ENCODE results near the gene OR51G1.
"Not testable (repeated sequence)": the region's sequence is repeated elsewhere in the genome, so short reads cannot be mapped to it uniquely, and the experiment has no call there.

Gene OR51G1

GRCh38 chr11:4924239-4924638, at the start of gene OR51G1:
Gene OR51G1 (minus strand): TSS chr11:4924339. CDS start chr11:4924339, 0 bp downstream.
- TF ChIP-seq CTCF (conservative IDR thresholded peaks at IDR 0.05; ENCODE audit: low read length) = no peak
- H3K4me3 ChIP-seq (ENCODE audit: low read length) = no peak within 1 kb of the TSS
- no peak for DNase-seq (ENCODE audit: low read depth)

GRCh38 chr11:4962816-4963215, 38.7 kb upstream of the OR51G1 start:
- no peak for DNase-seq (ENCODE audit: low read depth)
- no peak for TF ChIP-seq CTCF (conservative IDR thresholded peaks at IDR 0.05; ENCODE audit: low read length)

GRCh38 chr11:4960877-4961276, 36.7 kb upstream of the OR51G1 start:
- no peak for TF ChIP-seq CTCF (conservative IDR thresholded peaks at IDR 0.05; ENCODE audit: low read length)
- no peak for DNase-seq (ENCODE audit: low read depth)
- no peak overlapping the region for H3K4me3 ChIP-seq (ENCODE audit: low read length)

More at GRCh38 chr11:4962816-4963215, 38.7 kb upstream of the OR51G1 start:
- no peak overlapping the region for H3K4me3 ChIP-seq (ENCODE audit: low read length)

- no peak for TF ChIP-seq CTCF (conservative IDR thresholded peaks at IDR 0.05; ENCODE audit: low read length)
- H3K4me3 ChIP-seq (ENCODE audit: low read length) = no peak overlapping the region
- DNase-seq (ENCODE audit: low read depth) = no peak
Observed at GRCh38 chr11:4957396-4957795, 33.3 kb upstream of the OR51G1 start.

- not testable (repeated sequence) for DNase-seq (ENCODE audit: low read depth)
Observed at GRCh38 chr11:4955613-4956012, 31.5 kb upstream of the OR51G1 start, which contains the start of gene OR51A2. Gene OR51A2 (minus strand): TSS chr11:4955713. CDS start chr11:4955713, 0 bp downstream.

GRCh38 chr11:4947505-4947904, 23.4 kb upstream of the OR51G1 start, which contains the start of gene OR51A4:
Gene OR51A4 (minus strand): TSS chr11:4947605. CDS start chr11:4947100, 505 bp downstream.
- H3K4me3 ChIP-seq (ENCODE audit: low read length) = no peak within 1 kb of the TSS
- no peak for DNase-seq (ENCODE audit: low read depth)
- TF ChIP-seq CTCF (conservative IDR thresholded peaks at IDR 0.05; ENCODE audit: low read length) = no peak

More at GRCh38 chr11:4955613-4956012, 31.5 kb upstream of the OR51G1 start, which contains the start of gene OR51A2:
- H3K4me3 ChIP-seq (ENCODE audit: low read length) = not testable (repeated sequence)

GRCh38 chr11:4936745-4937144, 12.6 kb upstream of the OR51G1 start:
- H3K4me3 ChIP-seq (ENCODE audit: low read length) = no peak overlapping the region
- DNase-seq (ENCODE audit: low read depth) = no peak
- TF ChIP-seq CTCF (conservative IDR thresholded peaks at IDR 0.05; ENCODE audit: low read length) = no peak

- no peak for TF ChIP-seq CTCF (conservative IDR thresholded peaks at IDR 0.05; ENCODE audit: low read length)
- no peak overlapping the region for H3K4me3 ChIP-seq (ENCODE audit: low read length)
Observed at GRCh38 chr11:4932751-4933150, 8.6 kb upstream of the OR51G1 start.

More at GRCh38 chr11:4932751-4933150, 8.6 kb upstream of the OR51G1 start:
- DNase-seq (ENCODE audit: low read depth) = no peak

Measured in AG10803 (cell line).